NCI-H526 treated with DMSO at 0.1 percent for 48 hours (cell line): ENCODE results near the gene CCDC85C.

ENCODE experiments used
- DNase-seq: peaks from one replicate; lab custom pipeline; 2025; lab: John Stamatoyannopoulos, UW

The CCDC85C gene

DNA sequence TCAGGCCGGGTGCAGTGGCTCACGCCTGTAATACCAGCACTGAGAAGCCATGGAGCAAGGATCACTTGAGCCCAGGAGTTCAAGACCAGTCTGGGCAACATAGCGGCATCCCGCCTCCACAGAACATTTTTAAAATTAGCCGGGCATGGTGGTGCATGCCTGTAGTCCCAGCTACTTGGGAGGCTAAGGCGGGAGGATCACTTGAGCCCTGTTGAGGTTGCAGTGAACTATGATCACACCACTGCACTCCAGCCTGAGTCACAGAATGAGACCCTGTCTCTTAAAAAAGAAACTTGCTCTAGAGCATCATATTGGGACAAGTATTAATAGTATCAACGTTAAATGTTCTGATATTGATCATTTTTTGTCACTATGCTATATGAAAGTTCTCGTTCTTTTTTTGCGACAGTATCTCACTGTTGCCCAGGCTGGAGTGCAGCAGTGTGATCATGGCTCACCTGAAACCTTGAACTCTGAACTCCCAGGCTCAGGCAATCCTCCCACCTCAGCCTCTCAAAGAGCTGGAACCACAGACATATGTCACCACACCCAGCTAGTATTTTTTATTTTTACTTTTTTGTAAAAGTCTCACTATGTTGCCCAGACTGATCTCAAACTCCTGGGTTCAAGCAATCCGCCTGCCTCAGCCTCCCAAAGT is 47.7 kb downstream of the CCDC85C start:
- DNase-seq: no peak

DNA sequence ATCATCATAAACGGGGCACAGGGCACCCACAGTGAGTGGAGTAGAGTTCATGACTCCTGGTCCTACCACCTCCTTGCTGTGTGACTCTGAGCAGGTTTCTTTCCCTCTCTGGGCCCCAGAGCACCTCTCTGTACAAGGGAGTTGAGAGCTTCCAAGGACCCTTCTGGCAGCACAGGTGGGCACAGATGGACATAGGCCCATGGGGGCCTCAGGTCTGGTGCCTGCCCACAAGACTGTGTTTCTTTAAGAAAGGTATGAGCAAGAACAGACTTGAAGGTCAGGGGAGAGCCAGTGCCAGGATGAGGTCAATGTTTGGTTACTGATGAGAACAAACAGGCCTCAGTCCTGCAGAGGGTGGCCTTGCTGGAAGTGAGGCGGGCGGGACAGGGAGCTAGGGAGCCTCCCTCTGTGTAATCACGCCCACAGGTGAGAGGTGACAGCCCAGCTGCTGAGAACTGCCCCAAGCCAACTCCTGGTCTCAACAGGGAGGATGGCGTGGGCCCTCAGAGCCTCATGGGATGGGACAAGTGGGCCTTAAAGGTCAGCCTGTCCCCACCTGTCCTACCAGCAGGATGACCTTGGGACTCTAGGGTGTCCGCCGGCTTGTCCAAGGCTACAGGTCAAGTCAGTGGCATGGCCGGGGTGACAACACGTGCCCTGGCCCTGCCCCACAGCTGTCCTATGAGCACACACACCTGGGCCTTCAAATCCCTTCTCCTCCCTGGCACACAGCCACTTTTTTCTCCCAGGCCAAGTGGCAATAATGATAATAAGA is 49.1 kb downstream of the CCDC85C start:
- DNase-seq: no peak

DNA sequence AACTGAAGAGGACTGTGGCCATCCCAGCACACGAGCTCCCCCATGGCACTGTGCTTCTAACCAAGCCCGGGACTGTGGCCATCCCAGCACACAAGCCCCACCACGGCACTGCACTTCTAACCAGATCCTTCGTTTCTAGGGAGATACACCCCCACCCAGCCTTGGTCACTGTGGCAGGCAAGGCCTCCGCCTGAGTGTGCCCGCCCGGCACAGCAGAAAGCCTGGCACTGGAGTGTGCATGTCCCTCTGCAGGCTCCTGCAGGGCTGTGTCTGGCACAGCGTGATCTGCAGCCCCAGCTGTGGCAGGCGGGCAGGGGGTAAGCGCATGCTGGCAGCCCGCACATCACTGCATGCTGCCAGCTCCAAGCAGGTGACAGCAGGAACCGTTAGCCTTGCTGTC is 49.8 kb downstream of the CCDC85C start:
- no peak for DNase-seq

DNA sequence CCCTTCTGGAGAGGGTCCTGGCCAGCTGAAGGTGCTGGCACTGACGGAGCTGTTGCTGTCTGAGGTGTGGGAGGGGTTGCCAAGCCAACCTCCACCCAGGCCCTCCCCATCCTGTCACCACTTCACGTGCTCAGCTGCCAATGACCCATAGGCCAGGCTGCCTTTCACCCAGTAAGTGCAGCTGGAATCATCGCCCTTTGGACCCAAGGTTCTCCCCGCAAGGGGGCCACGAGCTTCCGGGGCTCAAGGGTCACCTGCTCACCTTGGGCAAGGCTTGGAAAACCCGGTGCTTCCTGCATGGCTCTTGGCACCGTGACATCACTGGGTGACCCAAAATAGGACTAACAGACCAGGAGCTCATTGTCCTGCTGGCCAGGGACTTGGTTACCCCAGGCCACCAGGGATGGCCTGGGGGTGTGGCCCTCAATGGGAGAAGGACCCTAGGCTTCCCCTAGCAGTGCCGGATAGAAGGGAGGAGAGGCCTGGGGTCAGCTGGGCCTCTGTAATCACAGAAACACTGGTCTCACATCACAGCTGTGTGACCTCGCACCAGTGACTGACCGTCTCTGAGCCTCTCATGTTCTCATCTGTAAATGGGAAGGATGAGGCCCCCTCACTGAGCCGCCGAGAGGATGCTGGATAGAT is 51.3 kb downstream of the CCDC85C start:
- DNase-seq: no peak

DNA sequence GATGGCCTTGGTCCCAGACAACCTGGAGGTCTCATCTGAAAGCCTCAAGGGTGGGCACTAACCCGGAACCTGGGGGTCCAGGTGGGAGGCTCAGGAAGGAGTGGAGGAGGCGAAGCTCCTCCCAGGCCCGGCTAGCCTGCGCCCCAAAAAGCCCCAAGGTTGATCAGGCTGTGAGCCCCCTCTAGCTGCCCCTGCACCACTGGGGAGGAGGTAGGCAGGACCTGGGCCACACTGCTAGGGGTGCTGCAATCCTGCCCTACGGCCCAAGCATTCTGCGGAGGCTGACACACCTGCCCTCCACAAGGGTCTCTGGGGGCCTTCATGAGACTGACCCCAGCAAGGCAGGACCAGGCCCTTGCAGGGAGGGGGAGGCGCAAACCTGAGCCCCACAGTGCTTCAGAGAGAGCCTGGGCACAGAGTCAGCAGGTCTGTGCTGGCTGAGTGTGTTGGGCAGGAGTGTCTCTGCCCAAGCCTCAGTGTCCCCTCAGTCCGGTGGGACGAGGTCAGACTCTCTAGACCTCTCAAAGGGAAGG is 51.9 kb downstream of the CCDC85C start:
- DNase-seq: no peak

DNA sequence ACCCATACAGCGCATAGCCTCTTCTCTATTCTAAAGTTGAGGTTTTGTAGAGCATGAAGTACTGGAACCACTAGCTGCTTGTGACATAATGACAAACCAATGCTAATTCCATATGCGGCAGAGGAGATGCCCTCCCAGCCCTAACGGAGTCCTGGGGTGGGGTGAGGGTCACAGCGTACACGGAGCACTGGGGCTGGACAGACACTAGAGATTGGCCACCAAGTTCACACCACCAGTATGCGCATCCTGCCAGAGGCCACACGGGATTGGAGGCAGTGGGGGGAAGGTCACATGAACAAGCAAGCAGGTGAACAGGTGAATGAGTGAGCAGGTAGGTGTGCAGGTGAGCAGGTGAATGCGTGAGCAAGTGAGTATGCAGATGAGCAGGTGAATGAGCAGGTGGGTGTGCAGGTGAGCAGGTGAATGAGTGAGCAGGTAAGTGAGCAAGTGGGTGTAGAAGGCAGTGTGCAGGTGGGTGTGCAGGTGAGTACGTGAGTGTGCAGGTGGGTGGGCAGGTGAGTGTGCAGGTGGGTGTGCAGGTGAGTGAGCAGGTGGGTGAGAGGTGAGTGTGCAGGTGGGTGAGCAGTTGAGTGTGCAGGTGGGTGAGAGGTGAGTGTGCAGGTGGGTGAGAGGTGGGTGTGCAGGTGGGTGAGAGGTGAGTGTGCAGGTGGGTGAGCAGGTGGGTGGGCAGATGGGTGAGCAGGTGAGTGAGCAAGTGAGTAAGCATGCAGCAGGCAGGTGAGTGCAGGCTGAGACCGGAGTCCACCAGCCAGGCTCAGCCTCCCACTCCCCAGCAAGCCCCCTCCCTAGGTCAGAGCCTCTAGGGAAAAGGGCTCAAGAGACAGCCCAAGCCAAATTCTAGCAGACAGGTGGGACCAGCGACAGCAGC is 52.7 kb downstream of the CCDC85C start:
- peak; percentile 10 for DNase-seq

DNA sequence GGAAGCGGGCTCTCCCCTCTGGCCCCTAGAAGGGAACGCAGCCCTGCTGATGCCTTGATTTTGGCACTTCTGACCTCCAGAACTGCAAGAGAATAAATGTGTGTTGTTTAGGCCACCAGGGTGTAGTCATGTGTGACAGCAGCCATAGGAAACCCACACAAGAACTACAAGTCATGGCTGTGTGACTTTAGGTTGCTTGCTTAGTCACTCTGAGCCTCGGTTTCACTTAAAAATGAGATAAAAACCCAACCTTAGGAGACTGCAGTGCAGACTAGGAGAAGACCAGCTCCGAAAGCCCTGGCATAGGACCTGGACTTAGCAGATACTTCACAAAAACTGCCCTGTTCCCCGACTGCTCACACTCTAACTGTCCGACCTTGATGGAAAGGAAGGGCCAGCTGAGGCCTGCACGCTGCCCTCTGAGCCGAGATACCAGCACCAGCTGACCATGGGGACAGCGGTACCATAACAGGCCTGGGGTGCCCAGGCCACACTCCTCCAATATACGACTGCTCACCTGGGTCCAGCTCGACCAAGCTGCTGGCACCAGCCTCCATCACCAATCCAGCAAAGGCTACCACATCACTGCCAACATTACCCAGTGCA is 53.5 kb downstream of the CCDC85C start:
- DNase-seq: no peak

DNA sequence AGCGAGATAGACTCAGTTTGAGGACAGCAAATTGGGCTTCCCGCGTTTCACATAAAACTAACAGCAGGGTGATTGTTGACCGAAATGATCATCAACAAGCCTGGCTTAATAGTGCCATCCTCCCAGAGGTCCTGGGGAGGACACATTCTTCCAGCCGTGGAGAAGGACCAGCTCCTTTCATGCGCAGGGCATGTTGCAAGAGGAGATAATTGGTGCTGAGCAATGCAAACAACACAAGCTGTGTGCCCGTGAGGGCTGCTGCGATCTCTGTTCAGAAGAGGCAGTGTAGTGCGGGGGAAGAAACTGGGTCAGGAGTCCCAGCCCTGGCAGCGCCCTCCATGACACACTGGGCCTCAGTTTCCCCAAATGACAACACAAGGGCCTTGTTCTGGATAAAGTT is 54.3 kb downstream of the CCDC85C start:
- no peak for DNase-seq

DNA sequence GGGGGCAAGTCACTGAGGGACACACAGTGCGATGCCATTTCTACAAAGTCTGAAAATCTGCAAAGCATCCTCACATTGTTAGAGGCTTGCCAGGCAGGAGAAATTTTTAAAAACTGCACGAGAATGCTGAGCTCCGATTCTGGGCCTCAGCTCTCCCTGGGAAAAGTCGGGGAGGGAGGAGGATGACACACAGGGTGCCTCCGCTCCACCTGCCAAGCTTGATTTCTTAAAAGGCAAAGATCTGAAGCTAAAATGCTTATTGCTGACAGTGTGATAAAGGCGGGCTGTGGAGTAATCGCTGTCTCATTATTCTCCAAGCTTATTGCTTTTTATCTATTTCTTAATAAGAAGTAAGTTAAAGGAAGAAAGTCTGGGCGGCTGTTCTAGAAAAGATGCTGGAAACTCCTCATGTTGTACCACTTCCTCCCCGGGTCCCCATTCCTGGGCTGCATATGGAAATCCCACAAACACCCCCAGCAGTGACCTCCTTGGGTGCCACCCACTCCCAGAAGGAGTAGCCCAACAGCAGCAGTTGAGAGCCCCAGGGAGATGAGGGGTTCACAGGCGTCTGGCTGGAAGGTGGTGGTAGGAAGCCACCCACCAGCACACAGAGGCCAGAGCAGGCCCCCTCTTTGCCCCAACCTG is 55.0 kb downstream of the CCDC85C start:
- DNase-seq: no peak

DNA sequence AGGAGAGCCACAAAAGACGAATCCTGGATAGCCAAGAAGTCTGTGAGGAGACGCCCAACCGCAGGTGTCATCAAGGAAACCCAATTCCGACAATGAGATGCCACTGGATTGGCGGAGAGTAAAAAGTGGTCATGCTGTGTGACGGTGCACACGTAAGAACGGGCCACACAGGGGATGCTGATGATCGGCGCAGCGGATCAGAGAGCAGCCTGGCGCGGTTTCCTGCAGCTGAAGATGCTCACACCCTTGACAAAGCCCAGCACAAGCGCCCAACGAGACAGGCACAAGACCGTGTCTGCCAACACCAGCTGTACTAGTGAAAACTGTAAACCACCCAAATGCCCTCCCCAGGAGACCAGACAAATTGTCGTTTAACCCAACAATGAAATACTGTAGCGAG is 55.8 kb downstream of the CCDC85C start:
- DNase-seq: no peak

DNA sequence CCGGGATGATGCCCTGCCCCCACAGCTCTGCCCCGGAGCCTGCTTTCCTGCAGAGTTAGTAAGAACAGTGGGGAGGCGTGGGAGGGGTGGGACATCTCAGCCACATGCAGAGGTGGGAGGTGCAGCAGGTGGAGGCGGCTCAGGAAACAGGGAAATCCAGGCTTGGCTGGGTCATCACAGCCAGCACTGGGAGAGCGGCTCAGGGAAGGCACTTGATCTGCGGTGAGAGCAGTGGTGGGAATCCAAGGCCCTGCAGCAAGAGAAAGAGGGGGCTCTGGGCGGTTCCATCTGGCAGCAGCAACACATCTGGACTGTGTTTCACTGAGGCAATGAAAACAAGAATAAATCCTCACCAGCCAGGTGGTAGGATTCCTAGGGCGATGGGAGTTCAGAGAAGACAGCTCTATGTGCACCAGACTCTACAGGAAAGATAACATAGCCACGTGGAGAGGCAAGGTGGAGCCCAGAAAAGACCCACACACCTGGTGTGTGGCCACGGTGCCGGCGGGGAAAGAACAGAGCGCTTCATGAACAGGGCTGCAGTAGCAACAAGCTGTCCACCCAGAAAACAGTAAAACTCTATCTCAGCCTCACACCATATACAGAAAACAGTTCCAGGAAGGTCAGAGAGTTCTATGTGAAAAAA is 57.6 kb downstream of the CCDC85C start:
- DNase-seq: no peak

DNA sequence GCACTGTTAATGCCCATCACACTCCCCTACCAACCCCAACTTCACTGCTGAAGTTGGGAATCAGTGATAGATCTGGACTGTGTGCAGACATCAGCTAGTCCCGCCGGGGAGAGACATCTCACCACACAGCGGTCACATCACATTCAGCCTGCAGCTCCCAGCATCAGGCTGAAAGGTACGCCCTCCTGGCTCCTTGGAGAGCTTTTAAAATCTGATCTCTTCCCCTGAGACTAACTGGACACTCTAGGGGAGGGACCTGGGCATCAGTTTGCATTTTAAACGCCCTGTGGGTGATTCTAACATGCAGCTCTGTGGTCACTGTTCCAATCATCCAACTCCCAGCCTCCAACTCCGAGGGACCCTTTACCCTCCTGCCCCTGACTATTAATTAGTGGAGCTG is 58.4 kb downstream of the CCDC85C start:
- no peak for DNase-seq

DNA sequence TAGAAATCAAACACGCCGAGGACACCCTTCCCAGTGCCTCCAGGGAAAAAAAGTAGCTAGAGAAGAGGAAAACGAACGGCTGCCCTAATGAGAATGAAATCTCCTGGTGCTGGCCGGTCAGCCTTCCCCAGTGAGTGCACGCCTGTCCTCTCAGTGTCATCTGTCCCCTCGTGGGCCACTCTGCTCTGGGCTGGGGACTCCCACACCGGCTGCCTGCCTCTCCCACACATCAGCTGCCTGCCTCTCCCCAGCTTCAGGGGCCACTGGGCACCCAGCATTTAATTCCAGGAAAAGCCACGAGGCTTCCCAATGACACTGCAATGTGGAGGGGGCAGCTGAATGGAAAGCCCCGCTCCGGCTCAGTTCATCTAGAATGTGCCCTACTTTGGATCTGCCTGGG is 59.0 kb downstream of the CCDC85C start:
- no peak for DNase-seq

DNA sequence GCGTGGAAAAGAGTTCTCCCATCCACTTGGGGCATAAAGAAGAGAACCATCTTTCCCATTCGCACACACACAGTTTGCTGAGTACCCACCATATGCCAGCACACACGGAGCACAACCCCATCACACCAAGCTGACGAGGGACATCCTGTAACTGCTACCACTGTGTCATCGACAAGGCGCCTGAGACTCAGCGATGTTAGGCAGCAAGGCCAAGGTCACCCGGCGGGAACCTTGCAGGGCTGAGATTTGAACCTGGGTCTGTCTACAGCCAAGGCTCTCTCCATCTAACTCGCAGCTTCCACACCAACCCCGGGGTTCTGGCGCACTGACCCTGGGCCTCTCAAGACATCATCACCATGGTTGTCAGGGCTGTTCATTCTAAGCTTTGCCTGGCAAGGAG is 60.0 kb downstream of the CCDC85C start:
- DNase-seq: no peak

DNA sequence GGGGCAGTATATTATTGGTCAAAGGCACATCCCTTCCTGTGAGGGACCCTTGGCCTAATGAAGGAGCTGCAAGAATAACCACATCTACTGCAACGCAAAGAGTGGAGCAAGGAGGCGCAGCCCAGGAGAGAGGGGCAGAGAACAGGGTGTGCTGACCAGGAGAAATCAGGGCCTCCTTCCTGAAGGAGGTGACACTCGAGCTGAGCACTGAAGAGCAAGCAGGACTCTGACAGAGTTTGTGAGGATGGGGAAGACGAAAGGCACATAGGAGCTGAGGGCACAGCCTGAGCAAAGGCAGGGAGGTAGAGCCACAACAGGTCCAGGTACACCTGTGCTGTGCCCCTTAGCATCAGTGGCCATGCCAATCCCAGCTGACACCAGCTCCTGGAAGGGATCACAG is 60.6 kb downstream of the CCDC85C start:
- DNase-seq: no peak

DNA sequence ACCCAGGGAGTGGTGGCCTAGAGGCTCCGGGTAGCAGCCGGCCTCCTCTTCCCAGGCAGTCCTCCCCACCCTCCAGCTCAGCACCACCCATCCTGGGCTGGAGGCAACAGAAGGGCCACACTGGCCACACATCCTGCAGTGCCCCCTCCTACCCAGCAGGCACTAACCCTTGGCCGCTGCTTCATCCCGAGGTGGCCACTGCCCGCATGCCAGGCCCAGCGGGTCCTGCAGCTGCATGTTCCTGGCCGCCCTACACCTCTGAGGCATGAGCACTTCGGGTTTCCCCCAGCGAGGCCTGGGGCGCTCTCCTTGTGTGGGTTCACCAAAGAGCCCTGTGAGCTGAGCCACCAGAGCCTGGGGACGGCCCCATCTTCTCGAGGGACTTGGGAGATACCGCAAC is 61.4 kb downstream of the CCDC85C start:
- DNase-seq: no peak

DNA sequence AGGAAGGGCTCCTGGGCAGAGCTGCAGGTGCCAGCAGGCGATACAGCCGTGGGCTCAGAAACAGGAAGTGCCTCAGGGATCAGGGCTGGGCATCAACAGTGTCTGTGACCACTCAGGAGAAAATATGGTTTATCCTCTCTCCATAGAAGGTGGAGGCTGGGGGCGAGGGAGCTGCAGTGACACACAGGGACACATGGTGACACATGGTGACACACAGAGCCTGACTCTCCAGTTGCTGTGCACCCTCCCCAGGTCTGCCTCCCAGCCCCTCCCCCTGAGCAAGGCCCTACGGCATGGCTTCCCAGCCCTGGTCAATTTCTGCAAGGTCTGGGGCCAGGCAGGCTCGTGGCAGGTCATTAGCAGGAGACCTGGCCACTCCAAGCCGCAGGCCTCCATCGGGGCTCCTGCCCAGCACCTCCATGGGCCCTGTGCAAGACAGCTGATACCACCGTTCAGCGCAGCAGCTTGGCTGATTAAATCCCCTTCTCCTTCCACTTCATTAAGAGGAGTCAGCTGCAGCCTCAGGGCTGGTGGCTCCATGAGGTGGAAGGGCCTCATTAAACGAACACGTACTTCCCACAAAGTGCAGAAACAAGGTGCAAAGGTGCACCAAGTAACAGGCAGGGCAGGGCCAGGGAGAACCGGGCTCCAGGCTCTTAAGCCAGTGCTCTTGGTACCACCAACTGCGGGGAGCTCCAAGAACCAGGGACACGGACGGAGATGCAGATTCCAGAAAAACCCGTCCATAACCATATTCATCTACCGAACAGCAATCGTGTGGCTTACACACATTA is 62.1 kb downstream of the CCDC85C start:
- no peak for DNase-seq

DNA sequence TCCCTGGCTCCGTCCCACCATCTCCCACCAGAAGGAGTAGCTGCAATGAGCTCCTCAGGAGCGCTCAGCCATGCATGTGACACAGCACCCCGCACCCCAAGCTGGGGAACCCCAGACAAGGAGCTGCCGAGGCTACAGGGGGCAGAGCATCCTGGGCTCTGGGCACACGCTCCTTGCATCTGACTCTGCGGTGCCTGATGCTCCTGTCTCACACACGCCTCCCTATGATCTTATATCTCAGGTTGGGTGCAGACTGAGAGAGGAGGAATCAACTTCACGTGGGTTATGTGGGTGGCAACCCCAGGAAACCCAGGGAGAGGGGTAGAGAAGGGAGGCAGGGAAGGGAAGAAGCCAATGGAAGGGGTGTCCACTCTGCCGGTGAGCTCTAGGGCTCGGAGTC is 62.8 kb downstream of the CCDC85C start:
- no peak for DNase-seq

DNA sequence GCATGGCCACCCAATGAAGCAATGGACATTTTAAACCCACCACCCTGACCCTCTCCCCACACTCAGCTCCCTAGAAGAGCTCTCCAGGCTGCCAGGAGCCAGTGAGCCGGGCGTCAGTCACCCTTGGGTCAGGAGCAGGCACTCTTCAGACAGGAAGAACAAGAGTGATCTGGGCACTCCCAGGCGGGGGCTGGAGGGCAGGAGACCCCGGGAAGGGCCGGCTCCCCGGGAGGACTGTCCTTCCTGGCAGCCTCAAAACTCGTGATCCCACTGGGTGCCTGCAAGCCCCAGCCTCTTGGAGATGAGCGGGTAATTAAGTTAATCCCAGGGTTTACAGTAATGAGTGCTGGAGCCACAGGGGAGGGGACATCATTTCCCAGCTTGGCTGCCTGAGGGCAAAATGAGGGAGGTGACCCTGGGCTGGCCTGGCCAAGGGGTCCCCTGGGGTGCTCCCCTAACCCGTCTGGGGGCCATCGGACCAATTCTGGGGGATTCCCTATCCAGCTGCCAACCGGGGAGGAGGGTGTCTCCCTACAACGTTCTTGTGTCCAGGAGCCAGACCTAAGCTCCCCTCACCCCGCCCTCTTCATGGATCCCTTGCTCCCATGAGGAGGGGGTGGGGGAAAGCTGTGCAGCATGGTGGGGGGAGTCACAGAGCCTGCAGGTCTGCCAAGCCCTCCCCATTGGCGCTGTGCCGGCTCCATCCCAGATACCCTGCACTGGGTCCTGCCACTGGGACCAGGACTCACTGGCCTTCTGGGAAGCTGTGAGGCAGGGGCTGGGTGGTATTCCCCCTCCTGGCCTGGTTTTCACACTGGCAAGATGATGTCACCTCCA is 63.6 kb downstream of the CCDC85C start:
- no peak for DNase-seq
